ENCODE measurements around the gene OR6C6.

- TF ChIP-seq CTCF (IDR thresholded peaks at IDR 0.05), result no peak
- no peak for TF ChIP-seq POLR2A (IDR thresholded peaks at IDR 0.05)
These were observed 39.5 kb downstream of the OR6C6 start for GRCh38 chr12:55256831-55257230.
